Skeletal muscle tissue (tissue), 4 donors: Measurements from ENCODE around the gene TNFSF10. TPM values are rescaled to one million over a fixed set of nuclear protein-coding genes. Genes with fewer than 3 reads are reported as not detected.
"Not testable (repeated sequence)": the region's sequence is repeated elsewhere in the genome, so short reads cannot be mapped to it uniquely, and the experiment has no call there.

ENCODE experiments used
- H3K27ac ChIP-seq: one replicate; pipeline ENCODE4 v1.7.0; 2013; ENCODE audit warnings: mild to moderate bottlenecking, low read depth, low read length, inconsistent platforms
- H3K27me3 ChIP-seq, 3 donors: one replicate each; pipeline ENCODE4 v1.7.0; 2013; ENCODE audit warnings: low read length in 3 of 3; ENCODE audit not compliant: control insufficient read depth in 3 of 3, insufficient read depth in 3 of 3
- H3K36me3 ChIP-seq, 3 donors: one replicate each; pipeline ENCODE4 v1.7.0; 2013; ENCODE audit warnings: low read length in 3 of 3; ENCODE audit not compliant: control insufficient read depth in 3 of 3, insufficient read depth in 3 of 3
- H3K4me1 ChIP-seq, 3 donors: one replicate each; pipeline ENCODE4 v1.7.0; 2013; ENCODE audit warnings: low read length in 3 of 3, mild to moderate bottlenecking in 3 of 3; ENCODE audit not compliant: control insufficient read depth in 3 of 3, insufficient read depth in 3 of 3
- H3K4me3 ChIP-seq, 3 donors: one replicate each; pipeline ENCODE4 v1.7.0; 2013; ENCODE audit warnings: low read length in 3 of 3
- H3K9ac ChIP-seq, 3 donors: one replicate each; pipeline ENCODE4 v1.7.0; 2013; ENCODE audit warnings: low read length in 3 of 3, mild to moderate bottlenecking in 3 of 3, moderate library complexity in 2 of 3, low read depth in 1 of 3
- H3K9me3 ChIP-seq, 3 donors: one replicate each; pipeline ENCODE4 v1.7.0; 2013; ENCODE audit warnings: low read length in 3 of 3; ENCODE audit not compliant: control insufficient read depth in 3 of 3
- total RNA-seq: library from RNA; depleted of rRNA; stranded (reverse); fragments of >200 nt; gene quantifications from one replicate; pipeline ENCODE4 v1.2.3, GENCODE V29; 2014
- donor health status: Osteomylitis.

TNFSF10 gene
- 9.9 TPM for total RNA-seq

GRCh38 chr3:172522871-172523818, at the start of gene TNFSF10:
Gene TNFSF10, minus strand, starts transcription at chr3:172523430. Its CDS starts 46 bp downstream, at chr3:172523384.
- H3K9ac ChIP-seq = peak within 1 kb of the TSS; percentile 55 to 82 (median 81)
- H3K4me3 ChIP-seq = peak within 1 kb of the TSS; percentile 77 to 90 (median 81)
- H3K9me3 ChIP-seq = no peaks in the 10 kb centered on the region
- H3K27me3 ChIP-seq = no peaks in the 10 kb centered on the region
- H3K4me1 ChIP-seq = peaks cover 0 to 7% (median 4%) of the 10 kb centered on the region in 3 donors
- peak within 1 kb of the TSS; percentile 57 for H3K27ac ChIP-seq
- H3K36me3 ChIP-seq = no peaks in the 10 kb centered on the region

GRCh38 chr3:172569128-172570008, 46.1 kb upstream of the TNFSF10 start:
- no peaks in the 10 kb centered on the region for H3K27me3 ChIP-seq
- no peak overlapping the region for H3K27ac ChIP-seq

GRCh38 chr3:172568701-172569100, 45.5 kb upstream of the TNFSF10 start:
- H3K27ac ChIP-seq = no peak overlapping the region

More at GRCh38 chr3:172569128-172570008, 46.1 kb upstream of the TNFSF10 start:
- Histone ChIP-seq H3K4me3 (no peak overlapping the region), H3K4me1 (peaks cover 0 to 4% (median 2%) of the 10 kb centered on the region in 3 donors), H3K9ac (no peak overlapping the region), H3K9me3 (no peaks in the 10 kb centered on the region), H3K36me3 (no peaks in the 10 kb centered on the region)

GRCh38 chr3:172566785-172567184, 43.6 kb upstream of the TNFSF10 start:
- not testable (repeated sequence) for H3K27ac ChIP-seq, H3K9ac ChIP-seq, H3K4me3 ChIP-seq, H3K36me3 ChIP-seq, H3K9me3 ChIP-seq, H3K27me3 ChIP-seq
- H3K4me1 ChIP-seq = peaks cover 5 to 11% (median 8%) of the 10 kb centered on the region in 3 donors

More at GRCh38 chr3:172568701-172569100, 45.5 kb upstream of the TNFSF10 start:
- H3K36me3 ChIP-seq = no peaks in the 10 kb centered on the region
- H3K9ac ChIP-seq = no peak overlapping the region
- no peak overlapping the region for H3K4me3 ChIP-seq
- no peaks in the 10 kb centered on the region for H3K9me3 ChIP-seq
- peaks cover 2 to 5% (median 2%) of the 10 kb centered on the region in 3 donors for H3K4me1 ChIP-seq
- no peaks in the 10 kb centered on the region for H3K27me3 ChIP-seq

GRCh38 chr3:172564499-172564898, 41.3 kb upstream of the TNFSF10 start:
- no peak overlapping the region for H3K27ac ChIP-seq
- no peaks in the 10 kb centered on the region for H3K9me3 ChIP-seq
- H3K36me3 ChIP-seq = no peaks in the 10 kb centered on the region
- H3K4me1 ChIP-seq = peaks cover 5 to 11% (median 8%) of the 10 kb centered on the region in 3 donors
- no peaks in the 10 kb centered on the region for H3K27me3 ChIP-seq
- no peak overlapping the region for H3K9ac ChIP-seq
- no peak overlapping the region for H3K4me3 ChIP-seq

- peak overlapping the region in 1 of 3 donors; percentile 45 for H3K4me3 ChIP-seq
- no peaks in the 10 kb centered on the region for H3K9me3 ChIP-seq
- peak overlapping the region; percentile 42 for H3K27ac ChIP-seq
- H3K27me3 ChIP-seq = no peaks in the 10 kb centered on the region
- H3K36me3 ChIP-seq = no peaks in the 10 kb centered on the region
- peak overlapping the region in 2 of 3 donors; percentile 35 to 46 for H3K9ac ChIP-seq
- H3K4me1 ChIP-seq = peaks cover 5 to 11% (median 8%) of the 10 kb centered on the region in 3 donors
Measured at GRCh38 chr3:172562871-172563865, 39.9 kb upstream of the TNFSF10 start.

GRCh38 chr3:172561897-172562640, 38.8 kb upstream of the TNFSF10 start:
- H3K27ac ChIP-seq = peak overlapping the region; percentile 42
- no peak overlapping the region for H3K4me3 ChIP-seq

GRCh38 chr3:172560586-172560985, 37.4 kb upstream of the TNFSF10 start:
- H3K4me3 ChIP-seq = no peak overlapping the region
- peaks cover 5 to 12% (median 11%) of the 10 kb centered on the region in 3 donors for H3K4me1 ChIP-seq
- H3K9ac ChIP-seq = no peak overlapping the region
- no peaks in the 10 kb centered on the region for H3K36me3 ChIP-seq
- H3K27me3 ChIP-seq = no peaks in the 10 kb centered on the region
- H3K9me3 ChIP-seq = no peaks in the 10 kb centered on the region
- H3K27ac ChIP-seq = no peak overlapping the region

More at GRCh38 chr3:172561897-172562640, 38.8 kb upstream of the TNFSF10 start:
- Histone ChIP-seq H3K36me3 (no peaks in the 10 kb centered on the region), H3K9ac (no peak overlapping the region), H3K27me3 (no peaks in the 10 kb centered on the region), H3K9me3 (no peaks in the 10 kb centered on the region), H3K4me1 (peaks cover 5 to 11% (median 11%) of the 10 kb centered on the region in 3 donors)
